ENCODE measurements around the gene PSMD2. TPM values are rescaled to one million over a fixed set of nuclear protein-coding genes. Genes with fewer than 3 reads are reported as not detected.

The PSMD2 gene
- total RNA-seq, 1 donor = 364 TPM

- DNase-seq (ENCODE audit: low read depth) = no peak
- TF ChIP-seq CTCF (IDR thresholded peaks at IDR 0.05; ENCODE audit: insufficient read depth, low read depth, low read length) = no peak
- no peak overlapping the region for H3K4me3 ChIP-seq (ENCODE audit: low read depth, low read length)
Measured at GRCh38 chr3:184343200-184343876, 44.3 kb downstream of the PSMD2 start.

GRCh38 chr3:184344579-184345316 lies 45.7 kb downstream of the PSMD2 start:
- H3K4me3 ChIP-seq (ENCODE audit: low read depth, low read length) = no peak overlapping the region
- TF ChIP-seq CTCF (IDR thresholded peaks at IDR 0.05; ENCODE audit: insufficient read depth, low read depth, low read length) = no peak
- no peak for DNase-seq (ENCODE audit: low read depth)

GRCh38 chr3:184345317-184346144 lies 46.5 kb downstream of the PSMD2 start:
- peak; percentile 60 for DNase-seq (ENCODE audit: low read depth)
- H3K4me3 ChIP-seq (ENCODE audit: low read depth, low read length) = no peak overlapping the region
- peak; percentile 51 for TF ChIP-seq CTCF (IDR thresholded peaks at IDR 0.05; ENCODE audit: insufficient read depth, low read depth, low read length)

GRCh38 chr3:184346480-184347190 lies 47.6 kb downstream of the PSMD2 start:
- no peak for DNase-seq (ENCODE audit: low read depth)
- no peak overlapping the region for H3K4me3 ChIP-seq (ENCODE audit: low read depth, low read length)
- no peak for TF ChIP-seq CTCF (IDR thresholded peaks at IDR 0.05; ENCODE audit: insufficient read depth, low read depth, low read length)

- no peak for TF ChIP-seq CTCF (IDR thresholded peaks at IDR 0.05; ENCODE audit: insufficient read depth, low read depth, low read length)
- no peak overlapping the region for H3K4me3 ChIP-seq (ENCODE audit: low read depth, low read length)
- peak; percentile 70 for DNase-seq (ENCODE audit: low read depth)
Measured at GRCh38 chr3:184347321-184348056, 48.4 kb downstream of the PSMD2 start.

GRCh38 chr3:184348057-184348382 lies 49.0 kb downstream of the PSMD2 start:
- no peak overlapping the region for H3K4me3 ChIP-seq (ENCODE audit: low read depth, low read length)
- no peak for DNase-seq (ENCODE audit: low read depth)
- TF ChIP-seq CTCF (IDR thresholded peaks at IDR 0.05; ENCODE audit: insufficient read depth, low read depth, low read length) = no peak

All from fibroblast of villous mesenchyme (primary cell).